Liver (tissue), 3 donors: ENCODE data around the gene RAD51B.

Source experiments
- EGR1 ChIP-seq, 2 donors: IDR thresholded peaks; 2 replicates each; pipeline ENCODE4 v1.6.1; 2016 to 2018; ENCODE audit warnings: antibody characterized with exemption in 2 of 2, low read depth in 2 of 2
- GABPA ChIP-seq, 2 donors: IDR thresholded peaks in 1 of 2; conservative IDR thresholded peaks in 1 of 2; 2 replicates each; pipeline ENCODE4 v1.6.1; 2016; ENCODE audit warnings: antibody characterized with exemption in 2 of 2, mild to moderate bottlenecking in 1 of 2, moderate library complexity in 1 of 2
- RAD21 ChIP-seq, 2 donors: IDR thresholded peaks; 2 replicates each; pipeline ENCODE4 v1.6.1; 2016; ENCODE audit warnings: antibody characterized with exemption in 2 of 2, mild to moderate bottlenecking in 2 of 2
- RXRA ChIP-seq, 2 donors: IDR thresholded peaks; 2 replicates each; pipeline ENCODE4 v1.6.1; 2017 to 2018; ENCODE audit warnings: antibody characterized with exemption in 2 of 2, mild to moderate bottlenecking in 1 of 2
- ZBTB33 ChIP-seq: IDR thresholded peaks from 2 replicates; pipeline ENCODE4 v1.6.1; 2016; ENCODE audit warnings: antibody characterized with exemption
- TF ChIP-seq, protein P1 (sequence below): IDR thresholded peaks from 2 replicates; pipeline ENCODE4 v1.6.1; 2016; ENCODE audit warnings: antibody characterized with exemption
- TF ChIP-seq, protein P2 (sequence below): fragments of 150-350 bp; IDR thresholded peaks from 2 replicates; pipeline ENCODE4 v1.5.1; 2017; ENCODE audit warnings: improper control_type of control experiment, low read depth, low read length; ENCODE audit not compliant: missing input control
- TF ChIP-seq, protein P3 (sequence below): IDR thresholded peaks from 2 replicates; pipeline ENCODE4 v1.6.1; 2016; ENCODE audit warnings: antibody characterized with exemption, mild to moderate bottlenecking
- donor health status: healthy.
- donor health status: healthy.

DNA sequence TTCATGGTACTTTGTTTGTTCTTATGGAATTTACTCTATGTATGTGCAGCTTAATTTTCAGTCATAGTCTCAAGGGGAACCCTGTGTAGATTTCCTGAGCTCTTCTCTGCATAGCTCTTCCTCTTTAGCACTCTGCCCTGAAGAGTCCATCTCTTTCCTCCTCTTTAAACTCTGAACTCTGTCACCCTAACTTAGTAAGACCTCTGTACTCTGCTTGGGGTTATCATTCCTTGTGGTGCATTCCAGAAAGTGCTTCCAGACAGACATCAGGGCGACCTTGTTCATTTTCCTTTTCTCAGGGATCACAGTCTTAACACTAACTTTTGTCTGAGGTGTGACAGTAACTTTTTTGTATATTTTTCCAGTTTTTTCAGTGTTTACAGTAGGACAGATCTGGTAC lies 179.3 kb downstream of the RAD51B start:
- TF ChIP-seq, protein P1, sequence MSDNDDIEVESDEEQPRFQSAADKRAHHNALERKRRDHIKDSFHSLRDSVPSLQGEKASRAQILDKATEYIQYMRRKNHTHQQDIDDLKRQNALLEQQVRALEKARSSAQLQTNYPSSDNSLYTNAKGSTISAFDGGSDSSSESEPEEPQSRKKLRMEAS = no peak
- TF ChIP-seq, protein P2, sequence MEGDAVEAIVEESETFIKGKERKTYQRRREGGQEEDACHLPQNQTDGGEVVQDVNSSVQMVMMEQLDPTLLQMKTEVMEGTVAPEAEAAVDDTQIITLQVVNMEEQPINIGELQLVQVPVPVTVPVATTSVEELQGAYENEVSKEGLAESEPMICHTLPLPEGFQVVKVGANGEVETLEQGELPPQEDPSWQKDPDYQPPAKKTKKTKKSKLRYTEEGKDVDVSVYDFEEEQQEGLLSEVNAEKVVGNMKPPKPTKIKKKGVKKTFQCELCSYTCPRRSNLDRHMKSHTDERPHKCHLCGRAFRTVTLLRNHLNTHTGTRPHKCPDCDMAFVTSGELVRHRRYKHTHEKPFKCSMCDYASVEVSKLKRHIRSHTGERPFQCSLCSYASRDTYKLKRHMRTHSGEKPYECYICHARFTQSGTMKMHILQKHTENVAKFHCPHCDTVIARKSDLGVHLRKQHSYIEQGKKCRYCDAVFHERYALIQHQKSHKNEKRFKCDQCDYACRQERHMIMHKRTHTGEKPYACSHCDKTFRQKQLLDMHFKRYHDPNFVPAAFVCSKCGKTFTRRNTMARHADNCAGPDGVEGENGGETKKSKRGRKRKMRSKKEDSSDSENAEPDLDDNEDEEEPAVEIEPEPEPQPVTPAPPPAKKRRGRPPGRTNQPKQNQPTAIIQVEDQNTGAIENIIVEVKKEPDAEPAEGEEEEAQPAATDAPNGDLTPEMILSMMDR = no peak
- TF ChIP-seq, protein P3, sequence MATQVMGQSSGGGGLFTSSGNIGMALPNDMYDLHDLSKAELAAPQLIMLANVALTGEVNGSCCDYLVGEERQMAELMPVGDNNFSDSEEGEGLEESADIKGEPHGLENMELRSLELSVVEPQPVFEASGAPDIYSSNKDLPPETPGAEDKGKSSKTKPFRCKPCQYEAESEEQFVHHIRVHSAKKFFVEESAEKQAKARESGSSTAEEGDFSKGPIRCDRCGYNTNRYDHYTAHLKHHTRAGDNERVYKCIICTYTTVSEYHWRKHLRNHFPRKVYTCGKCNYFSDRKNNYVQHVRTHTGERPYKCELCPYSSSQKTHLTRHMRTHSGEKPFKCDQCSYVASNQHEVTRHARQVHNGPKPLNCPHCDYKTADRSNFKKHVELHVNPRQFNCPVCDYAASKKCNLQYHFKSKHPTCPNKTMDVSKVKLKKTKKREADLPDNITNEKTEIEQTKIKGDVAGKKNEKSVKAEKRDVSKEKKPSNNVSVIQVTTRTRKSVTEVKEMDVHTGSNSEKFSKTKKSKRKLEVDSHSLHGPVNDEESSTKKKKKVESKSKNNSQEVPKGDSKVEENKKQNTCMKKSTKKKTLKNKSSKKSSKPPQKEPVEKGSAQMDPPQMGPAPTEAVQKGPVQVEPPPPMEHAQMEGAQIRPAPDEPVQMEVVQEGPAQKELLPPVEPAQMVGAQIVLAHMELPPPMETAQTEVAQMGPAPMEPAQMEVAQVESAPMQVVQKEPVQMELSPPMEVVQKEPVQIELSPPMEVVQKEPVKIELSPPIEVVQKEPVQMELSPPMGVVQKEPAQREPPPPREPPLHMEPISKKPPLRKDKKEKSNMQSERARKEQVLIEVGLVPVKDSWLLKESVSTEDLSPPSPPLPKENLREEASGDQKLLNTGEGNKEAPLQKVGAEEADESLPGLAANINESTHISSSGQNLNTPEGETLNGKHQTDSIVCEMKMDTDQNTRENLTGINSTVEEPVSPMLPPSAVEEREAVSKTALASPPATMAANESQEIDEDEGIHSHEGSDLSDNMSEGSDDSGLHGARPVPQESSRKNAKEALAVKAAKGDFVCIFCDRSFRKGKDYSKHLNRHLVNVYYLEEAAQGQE = no peak
- no peak for TF ChIP-seq RXRA (IDR thresholded peaks at IDR 0.05)
- TF ChIP-seq EGR1 (IDR thresholded peaks at IDR 0.05; ENCODE audit: low read depth in 2 of 2) = no peak
- no peak for TF ChIP-seq ZBTB33
- TF ChIP-seq GABPA (IDR thresholded peaks at IDR 0.05 in 1 of 2, conservative IDR thresholded peaks at IDR 0.05 in 1 of 2) = no peak
- no peak for TF ChIP-seq RAD21 (IDR thresholded peaks at IDR 0.05)
